ENCODE results near the gene RASSF4.

DNA sequence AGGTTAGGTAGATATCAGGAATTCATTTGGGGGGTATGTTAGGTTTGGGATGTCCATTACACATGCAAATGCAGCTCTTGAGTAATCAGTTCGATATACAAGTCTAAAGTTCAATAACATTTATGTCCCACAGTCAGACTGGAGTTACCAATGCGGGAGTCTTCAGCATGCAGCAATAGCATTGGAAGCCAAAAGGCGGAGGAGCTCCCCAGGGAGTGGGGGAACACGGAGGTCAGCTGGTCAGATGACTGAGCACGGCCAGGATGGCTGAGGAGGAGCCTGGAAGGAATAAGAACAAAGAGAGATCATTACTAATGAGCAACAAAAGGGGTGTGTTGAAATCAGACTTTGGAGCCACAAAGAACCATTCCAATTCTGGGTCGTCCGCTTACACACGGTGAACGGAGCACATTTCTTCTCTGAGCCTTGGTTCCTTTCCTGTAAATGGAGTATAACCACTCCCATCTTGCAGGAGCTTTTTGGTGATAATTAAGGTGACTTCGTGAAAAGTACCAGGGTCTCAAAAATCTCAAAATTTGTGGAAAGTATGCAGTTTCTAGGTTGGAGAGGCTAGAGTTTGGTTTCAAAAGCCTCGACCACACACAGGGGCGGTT is 40.6 kb downstream of the RASSF4 start:
- TF ChIP-seq GATA3 (IDR thresholded peaks at IDR 0.05; ENCODE audit: low read depth, low read length) = no peak
- no peak for TF ChIP-seq GATA2 (IDR thresholded peaks at IDR 0.05; ENCODE audit: low read depth, low read length)

Measured in SH-SY5Y (cell line).